ENCODE data around the gene LEMD1.

Gene LEMD1

GRCh38 chr1:205355075-205355453 is 66.8 kb downstream of the LEMD1 start:
- DNase-seq (ENCODE audit: low read depth in 3 of 3) = no peak

DNA sequence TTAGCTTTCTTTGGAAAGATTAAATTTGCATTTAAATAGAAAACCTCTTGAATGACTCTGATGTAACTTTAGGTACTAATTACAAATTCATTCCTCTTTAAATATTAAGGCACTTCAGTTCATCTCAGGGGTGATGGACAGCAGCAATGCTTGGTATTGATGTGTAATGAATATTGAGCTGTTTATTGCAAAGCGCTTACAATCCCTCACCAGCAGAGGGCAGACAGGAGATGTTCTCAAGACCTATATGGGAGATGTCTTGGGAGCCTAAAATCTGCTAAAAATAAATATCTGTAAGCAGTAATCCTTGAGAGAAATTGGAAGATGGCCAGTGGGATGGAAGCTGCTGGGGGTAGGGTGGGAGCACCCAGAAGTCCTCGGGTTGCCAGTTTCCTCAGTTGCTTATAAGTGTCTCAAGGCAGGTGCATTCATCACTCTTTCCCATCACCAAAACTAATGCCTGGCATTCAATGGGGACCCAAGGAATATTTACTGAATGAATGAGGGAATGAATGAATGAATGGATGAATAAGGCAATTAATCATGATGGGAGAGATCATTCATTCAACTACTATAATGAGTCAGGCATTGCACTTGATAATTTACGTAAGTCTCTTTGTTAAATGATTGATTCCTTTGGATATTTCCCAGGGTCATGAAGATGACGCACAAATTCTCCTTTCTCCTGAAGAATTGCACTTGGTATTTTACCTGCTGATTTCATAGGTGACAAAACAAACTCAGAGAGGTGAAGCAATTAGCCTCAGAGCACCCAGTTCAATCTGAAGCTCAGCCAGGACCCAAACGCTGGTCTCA is 67.4 kb downstream of the LEMD1 start:
- peak; percentile 28 to 42 (median 40) for DNase-seq (ENCODE audit: low read depth in 3 of 3)

DNA sequence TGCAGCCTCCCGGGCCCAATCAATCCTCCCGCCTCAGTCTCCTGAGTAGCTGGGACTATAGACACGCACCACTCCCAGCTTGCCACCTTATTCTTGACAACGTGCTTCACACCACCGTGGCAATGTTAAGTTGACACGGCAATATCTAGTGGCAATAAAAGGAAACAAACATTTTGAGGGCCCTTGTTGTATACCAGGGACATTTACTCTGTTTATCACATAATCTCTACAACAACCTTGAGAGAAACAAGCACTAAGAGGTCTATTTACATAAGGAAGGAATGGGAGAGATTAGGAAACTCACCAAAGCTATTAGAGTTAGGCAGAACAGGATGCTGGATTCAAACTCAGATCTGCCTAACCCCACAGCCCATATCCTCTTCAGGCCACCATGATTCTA is 68.2 kb downstream of the LEMD1 start:
- no peak for DNase-seq (ENCODE audit: low read depth in 3 of 3)

DNA sequence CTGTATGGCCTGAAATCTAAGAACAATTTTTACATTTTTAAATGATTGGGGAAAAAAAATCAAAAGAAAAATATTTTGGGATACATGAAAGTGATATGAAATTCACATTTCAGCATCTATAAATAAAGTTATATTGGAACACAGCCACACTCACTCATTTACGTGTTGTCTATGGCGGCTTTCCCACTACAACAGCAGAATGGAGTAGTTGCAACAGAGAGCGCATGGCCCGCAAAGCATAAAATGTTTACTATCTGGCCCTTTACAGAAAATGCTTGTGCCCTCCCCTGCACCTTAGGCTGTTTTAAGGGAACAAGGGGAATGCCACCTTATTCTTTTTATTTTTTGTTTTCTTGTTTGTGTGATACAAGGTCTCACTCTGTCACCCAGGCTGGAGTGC is 68.7 kb downstream of the LEMD1 start:
- DNase-seq (ENCODE audit: low read depth in 3 of 3) = no peak

DNA sequence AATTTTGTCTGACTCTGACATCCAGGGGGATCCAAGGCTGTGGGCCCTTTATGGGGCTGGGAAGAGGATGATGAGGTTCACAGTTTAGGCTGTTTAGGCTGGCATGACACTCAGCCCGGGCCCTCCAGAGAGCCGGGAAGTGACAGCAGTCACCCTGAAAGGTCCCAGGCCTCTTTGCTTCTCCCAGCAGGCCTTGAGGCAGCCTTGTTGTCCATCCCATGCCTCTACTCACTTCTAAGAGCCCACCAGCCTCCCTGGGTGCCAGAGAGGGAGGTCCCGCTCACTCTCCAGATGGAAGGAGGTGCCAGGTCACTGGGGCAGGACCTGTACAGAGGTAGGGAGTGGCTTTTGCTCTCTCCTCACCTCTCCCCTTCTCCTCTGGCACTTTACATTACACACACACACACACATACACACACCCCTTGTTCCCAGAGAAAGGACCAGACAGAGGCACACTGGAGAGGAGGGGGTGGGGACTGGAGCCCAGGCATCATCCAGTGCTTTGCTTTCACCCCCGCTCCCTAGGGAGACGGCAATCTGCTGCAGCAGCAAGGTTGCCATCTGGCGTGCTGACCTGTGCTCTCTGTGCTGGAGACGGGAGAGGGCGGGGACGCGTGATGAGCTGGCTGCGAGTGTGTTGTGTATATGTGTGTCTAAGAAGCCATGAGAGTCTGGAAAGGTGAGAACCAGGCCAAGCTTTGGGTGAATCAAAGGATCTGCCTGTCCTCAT is 69.7 kb downstream of the LEMD1 start:
- DNase-seq (ENCODE audit: low read depth in 3 of 3) = no peak

DNA sequence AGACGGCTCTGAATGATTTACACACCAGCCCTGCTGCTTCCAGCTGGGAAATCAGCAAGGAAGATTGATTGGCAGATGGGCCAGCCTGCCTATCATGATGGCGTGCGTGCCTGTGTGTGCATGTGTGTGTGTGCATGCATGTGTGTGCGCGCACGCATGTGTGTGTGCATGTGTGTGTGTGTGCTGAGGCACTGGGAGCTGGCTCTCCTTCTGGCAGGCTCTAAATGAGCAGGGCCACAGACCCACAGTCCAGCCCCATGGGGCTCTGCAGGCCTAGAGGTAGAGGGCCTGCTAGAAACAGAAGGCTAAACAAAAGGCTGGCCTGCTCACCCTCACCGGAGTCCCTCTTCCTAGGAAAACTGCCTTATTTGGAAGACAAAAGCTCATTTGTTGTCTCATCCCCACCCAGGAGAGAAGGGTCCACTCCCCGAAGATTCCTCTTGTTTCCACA is 71.1 kb downstream of the LEMD1 start:
- no peak for DNase-seq (ENCODE audit: low read depth in 3 of 3)

DNA sequence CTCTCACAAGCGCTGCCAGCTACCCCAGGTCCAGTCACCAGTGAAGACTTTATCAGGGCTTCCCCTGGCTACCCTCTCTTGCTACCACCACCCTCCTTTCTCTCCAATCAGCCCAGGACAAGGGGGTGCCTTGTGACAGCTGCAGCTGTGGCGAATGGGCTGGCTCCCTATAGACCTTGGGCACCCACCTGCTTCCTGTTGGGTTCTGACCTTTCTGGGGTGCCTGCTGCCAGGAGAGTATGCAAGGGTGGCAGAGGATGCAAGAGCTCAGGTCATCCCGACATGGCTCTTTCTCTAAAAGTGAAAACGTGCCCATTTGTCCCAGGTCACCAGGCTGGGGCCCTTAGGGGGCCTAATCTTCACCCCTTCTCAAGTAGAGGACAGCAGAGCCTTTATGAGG is 71.7 kb downstream of the LEMD1 start:
- no peak for DNase-seq (ENCODE audit: low read depth in 3 of 3)

GRCh38 chr1:205348554-205349487 is 73.0 kb downstream of the LEMD1 start:
- DNase-seq (ENCODE audit: low read depth in 3 of 3) = no peak

DNA sequence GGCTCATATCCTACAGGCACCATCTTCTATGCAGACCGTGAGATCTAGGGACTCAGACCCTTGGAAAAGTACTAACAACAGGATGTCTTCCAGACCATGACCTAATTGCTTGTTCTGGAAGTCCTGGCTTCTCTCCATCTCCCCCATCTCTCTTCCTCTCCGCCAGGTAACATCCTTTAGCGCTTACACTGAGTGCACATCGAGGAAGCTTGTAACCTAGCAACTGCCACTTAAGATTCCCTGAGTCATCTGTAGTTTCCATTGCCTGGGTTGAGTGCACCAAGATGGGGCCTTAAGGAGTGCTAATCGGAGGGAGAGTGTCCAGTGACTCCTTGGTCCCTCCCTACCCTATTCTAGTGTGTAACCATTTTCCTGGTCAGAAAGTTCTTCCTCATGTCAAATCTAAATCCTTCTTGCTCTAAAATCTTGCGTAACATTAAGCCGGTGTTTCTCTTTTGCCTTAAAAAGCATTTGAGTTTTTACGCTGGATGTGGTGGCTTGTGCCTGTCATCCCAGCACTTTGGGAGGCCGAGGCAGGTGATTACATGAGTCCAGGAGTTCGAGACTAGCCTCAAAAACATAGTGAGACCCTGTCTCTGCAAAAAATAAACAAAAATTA is 74.8 kb downstream of the LEMD1 start:
- DNase-seq (ENCODE audit: low read depth in 3 of 3) = no peak

GRCh38 chr1:205345761-205346160 is 76.1 kb downstream of the LEMD1 start:
- DNase-seq (ENCODE audit: low read depth in 3 of 3) = no peak

GRCh38 chr1:205344066-205344928 is 77.6 kb downstream of the LEMD1 start:
- peak in 1 of 3 experiments; percentile 41 for DNase-seq (ENCODE audit: low read depth in 3 of 3)

DNA sequence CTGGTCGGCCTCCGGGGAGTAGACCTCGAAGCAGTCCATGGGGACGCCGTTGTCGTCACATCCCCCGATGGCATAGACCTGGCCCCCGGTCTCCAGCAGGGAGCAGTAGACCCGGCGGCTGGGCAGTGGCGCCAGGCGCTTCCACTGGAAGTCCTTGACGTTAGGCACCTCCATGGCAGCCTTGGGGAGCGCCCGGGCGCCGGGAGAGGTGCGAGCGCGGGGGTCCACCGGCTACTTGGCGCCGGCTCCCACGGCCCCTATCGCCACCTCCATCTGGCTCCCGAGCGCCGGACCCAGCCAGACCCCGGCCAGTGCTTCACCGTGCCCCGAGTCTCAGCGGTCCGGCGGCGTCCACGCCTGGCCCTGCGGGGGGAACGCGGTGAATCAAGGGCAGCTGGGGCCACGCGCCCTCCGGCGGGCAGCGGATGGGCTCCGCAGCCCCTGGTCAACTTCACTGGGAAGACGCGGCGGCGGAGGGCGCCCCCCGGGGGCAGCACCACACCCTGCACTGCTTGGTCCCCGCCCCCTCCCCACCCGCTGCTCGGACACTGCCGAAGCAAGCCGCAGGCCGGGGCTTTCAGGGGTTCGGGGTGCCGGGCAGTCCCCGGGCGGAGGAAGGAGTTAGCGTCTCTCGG is 78.3 kb downstream of the LEMD1 start:
- DNase-seq (ENCODE audit: low read depth in 3 of 3) = peak in 1 of 3 experiments; percentile 13

DNA sequence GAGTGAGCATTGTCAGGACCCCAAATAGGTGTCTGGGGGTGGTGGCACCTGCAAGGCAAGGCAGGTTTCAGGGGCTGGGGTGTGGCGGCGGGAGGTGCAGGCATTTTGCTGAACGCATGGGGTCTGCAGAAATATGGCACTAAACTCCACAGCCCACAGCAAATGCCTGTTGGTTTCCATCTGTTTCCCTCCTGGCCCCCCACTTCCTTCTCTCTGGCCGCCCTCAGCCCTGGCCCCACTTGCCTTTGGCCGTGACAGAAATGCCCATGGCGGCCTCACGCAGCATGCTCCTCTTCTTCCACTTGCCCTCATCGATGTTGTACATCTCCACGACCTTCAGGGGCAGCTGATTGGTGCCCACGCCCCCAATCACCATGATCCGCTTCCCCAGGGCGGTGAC is 78.9 kb downstream of the LEMD1 start:
- no peak for DNase-seq (ENCODE audit: low read depth in 3 of 3)

DNA sequence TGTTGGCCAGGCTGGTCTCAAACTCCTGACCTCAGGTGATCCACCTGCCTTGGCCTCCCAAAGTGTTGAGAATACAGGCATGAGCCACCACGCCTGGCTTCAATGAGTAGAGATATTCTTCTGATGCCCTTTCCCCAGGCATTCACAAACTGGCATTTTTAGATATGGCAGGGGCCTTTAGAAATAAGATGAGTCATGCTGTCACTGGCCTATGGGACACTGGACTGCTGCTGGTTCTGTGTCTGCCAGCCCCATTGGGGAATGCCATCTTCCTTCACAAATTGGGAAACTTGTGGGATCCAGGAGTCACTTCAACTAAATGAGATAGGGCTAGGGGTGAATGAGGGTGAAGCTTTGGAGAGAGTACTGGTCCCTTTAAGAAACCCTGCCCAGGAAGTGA is 81.2 kb downstream of the LEMD1 start:
- DNase-seq (ENCODE audit: low read depth in 3 of 3) = no peak

DNA sequence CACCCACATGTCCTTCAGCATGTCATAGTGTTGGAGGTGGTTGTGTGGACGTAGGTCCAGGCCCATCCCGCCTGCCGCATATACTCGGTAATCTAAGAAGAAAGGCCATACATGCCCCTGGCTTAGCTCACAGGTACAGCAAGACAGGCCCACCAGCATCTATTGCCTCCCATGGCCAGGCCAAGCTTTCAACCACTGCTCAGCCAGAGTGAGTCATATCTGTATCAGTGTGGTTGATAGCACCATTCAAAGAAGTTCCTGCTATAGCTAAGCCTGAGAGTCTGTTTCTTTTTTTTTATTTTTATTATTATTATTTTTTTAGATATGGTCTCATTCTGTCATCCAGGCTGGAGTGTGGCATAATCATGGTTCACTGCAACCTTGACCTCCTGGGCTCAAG is 82.1 kb downstream of the LEMD1 start:
- DNase-seq (ENCODE audit: low read depth in 3 of 3) = no peak

DNA sequence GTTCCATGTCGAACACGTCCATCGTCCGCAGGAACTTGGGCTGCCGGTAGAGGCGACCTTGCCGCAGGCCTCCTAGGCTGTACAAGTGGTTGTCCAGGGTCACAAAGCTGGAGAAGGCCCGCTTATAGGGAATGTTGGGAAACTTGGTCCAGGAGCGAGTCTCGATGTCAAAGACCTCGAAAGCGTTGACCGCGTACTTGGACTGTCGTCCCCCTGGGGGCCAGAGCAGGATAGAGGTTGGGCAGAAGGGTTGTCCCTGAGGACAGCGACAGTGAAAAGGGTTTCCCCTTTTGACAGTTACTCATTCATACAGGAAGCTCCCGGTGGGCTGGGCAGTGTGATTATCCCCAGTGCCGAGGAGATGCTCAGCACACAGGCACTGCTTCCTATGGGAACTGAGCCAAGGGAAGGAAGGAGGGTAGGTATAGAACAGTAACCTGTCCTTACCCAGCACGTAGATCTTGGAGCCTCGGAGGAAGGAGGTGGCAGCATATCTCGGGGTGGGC is 82.6 kb downstream of the LEMD1 start:
- DNase-seq (ENCODE audit: low read depth in 3 of 3) = no peak

DNA sequence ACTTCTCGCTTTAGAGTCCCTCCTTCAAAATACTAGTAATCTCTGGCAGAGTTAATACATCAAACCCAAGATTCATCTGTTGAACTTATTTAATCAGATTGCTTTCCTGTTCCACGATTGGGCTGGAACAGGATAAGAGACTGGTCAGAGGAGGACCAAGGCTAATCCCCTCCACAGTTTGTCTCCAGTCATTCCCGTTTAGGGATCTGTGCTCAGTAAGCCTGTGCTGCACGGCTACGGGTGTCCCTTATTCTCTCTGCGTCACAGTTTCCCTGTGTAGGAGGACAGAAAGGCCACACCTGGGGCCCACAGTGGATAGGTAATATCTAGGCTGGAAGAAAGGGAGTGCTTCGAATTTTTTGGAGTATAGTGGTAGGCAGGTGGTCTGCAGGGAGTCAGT is 83.8 kb downstream of the LEMD1 start:
- no peak for DNase-seq (ENCODE audit: low read depth in 3 of 3)

- no peak for DNase-seq (ENCODE audit: low read depth in 3 of 3)
Measured at GRCh38 chr1:205337481-205337880, 84.4 kb downstream of the LEMD1 start.

- DNase-seq (ENCODE audit: low read depth in 3 of 3) = peak; percentile 55 to 75 (median 62)
Measured at GRCh38 chr1:205335692-205336091, 86.2 kb downstream of the LEMD1 start.
